H9 (cell line): ENCODE data around the gene STT3B. TPM values are rescaled to one million over a fixed set of nuclear protein-coding genes. Genes with fewer than 3 reads are reported as not detected.

Experiments used
- DNase-seq: peaks from one replicate; pipeline ENCODE4 v3.0.0-alpha.2; 2017
- H2AFZ ChIP-seq: one replicate; pipeline ENCODE4 v1.6.1; 2013; ENCODE audit warnings: mild to moderate bottlenecking, low read length, control low read depth, moderate library complexity
- H2AK5ac ChIP-seq: 2 replicates; pipeline ENCODE4 v1.6.1; 2013; ENCODE audit warnings: low read length, control low read depth, mixed read lengths; ENCODE audit not compliant: insufficient read length
- H2BK120ac ChIP-seq: one replicate; pipeline ENCODE4 v1.6.1; 2013; ENCODE audit warnings: low read depth, mild to moderate bottlenecking, low read length, control low read depth, inconsistent platforms; ENCODE audit not compliant: poor library complexity, severe bottlenecking
- H2BK12ac ChIP-seq: 2 replicates; pipeline ENCODE4 v1.6.1; 2013; ENCODE audit warnings: low read length, control low read depth, mixed read lengths, low read depth; ENCODE audit not compliant: insufficient read length
- H2BK15ac ChIP-seq: 2 replicates; pipeline ENCODE4 v1.6.1; 2013; ENCODE audit warnings: low read depth, low read length, control low read depth
- H2BK20ac ChIP-seq: one replicate; pipeline ENCODE4 v1.6.1; 2013; ENCODE audit warnings: low read depth, mild to moderate bottlenecking, low read length, control low read depth, inconsistent platforms; ENCODE audit not compliant: poor library complexity, severe bottlenecking
- H2BK5ac ChIP-seq: 2 replicates; pipeline ENCODE4 v1.6.1; 2013; ENCODE audit warnings: low read length, control low read depth, mixed read lengths; ENCODE audit not compliant: insufficient read length
- H3K14ac ChIP-seq: 2 replicates; pipeline ENCODE4 v1.6.1; 2013; ENCODE audit warnings: low read length, control low read depth; ENCODE audit not compliant: insufficient read depth
- H3K18ac ChIP-seq: 2 replicates; pipeline ENCODE4 v1.6.1; 2013; ENCODE audit warnings: low read depth, mild to moderate bottlenecking, mixed read lengths, low read length, control low read depth; ENCODE audit not compliant: insufficient read length
- H3K23ac ChIP-seq: 2 replicates; pipeline ENCODE4 v1.6.1; 2013; ENCODE audit warnings: low read length, control low read depth, mixed read lengths, low read depth; ENCODE audit not compliant: insufficient read length
- H3K23me2 ChIP-seq: 2 replicates; pipeline ENCODE4 v1.6.1; 2013; ENCODE audit warnings: low read depth, mild to moderate bottlenecking, mixed read lengths, low read length, control low read depth; ENCODE audit not compliant: insufficient read length, poor library complexity, severe bottlenecking
- H3K27ac ChIP-seq: 2 replicates; pipeline ENCODE4 v1.5.1; 2013; ENCODE audit warnings: low read length, control low read depth, mixed read lengths, low read depth; ENCODE audit not compliant: insufficient read length
- H3K27me3 ChIP-seq: 2 replicates; pipeline ENCODE4 v1.6.1; 2013; ENCODE audit warnings: low read length, control low read depth, inconsistent platforms; ENCODE audit not compliant: insufficient read depth
- H3K4ac ChIP-seq: 2 replicates; pipeline ENCODE4 v1.6.1; 2013; ENCODE audit warnings: low read depth, mild to moderate bottlenecking, control low read depth, inconsistent platforms, low read length, moderate library complexity
- H3K4me1 ChIP-seq: 2 replicates; pipeline ENCODE4 v1.6.1; 2013; ENCODE audit warnings: low read length, control low read depth, inconsistent platforms; ENCODE audit not compliant: insufficient read depth
- H3K4me2 ChIP-seq: 2 replicates; pipeline ENCODE4 v1.6.1; 2013; ENCODE audit warnings: low read length, control low read depth, mixed read lengths; ENCODE audit not compliant: insufficient read length, insufficient read depth
- H3K56ac ChIP-seq: 2 replicates; pipeline ENCODE4 v1.6.1; 2013; ENCODE audit warnings: low read depth, mild to moderate bottlenecking, mixed read lengths, low read length, control low read depth; ENCODE audit not compliant: insufficient read length
- H3K79me1 ChIP-seq: 2 replicates; pipeline ENCODE4 v1.6.1; 2013; ENCODE audit warnings: low read depth, mild to moderate bottlenecking, moderate library complexity, low read length, control low read depth, inconsistent platforms; ENCODE audit not compliant: insufficient read depth, poor library complexity, severe bottlenecking
- H3K79me2 ChIP-seq: 2 replicates; pipeline ENCODE4 v1.6.1; 2013; ENCODE audit warnings: low read length, control low read depth, inconsistent platforms; ENCODE audit not compliant: insufficient read depth
- H3K9ac ChIP-seq: 2 replicates; pipeline ENCODE4 v1.6.1; 2013; ENCODE audit warnings: low read length, control low read depth, mixed read lengths; ENCODE audit not compliant: insufficient read length; ENCODE audit errors: extremely low read depth
- H3K9me3 ChIP-seq: one replicate; pipeline ENCODE4 v1.6.1; 2013; ENCODE audit warnings: low read depth, low read length, inconsistent platforms; ENCODE audit not compliant: control insufficient read depth
- H3T11ph ChIP-seq: one replicate; pipeline ENCODE4 v1.6.1; 2013; ENCODE audit warnings: mild to moderate bottlenecking, low read length, control low read depth, inconsistent platforms
- H4K20me1 ChIP-seq: one replicate; pipeline ENCODE4 v1.6.1; 2013; ENCODE audit not compliant: control insufficient read depth, insufficient read length, insufficient read depth
- H4K5ac ChIP-seq: 2 replicates; pipeline ENCODE4 v1.6.1; 2013; ENCODE audit warnings: low read depth, mild to moderate bottlenecking, mixed read lengths, low read length, control low read depth; ENCODE audit not compliant: insufficient read length
- H4K8ac ChIP-seq: replicated peaks from 2 replicates; pipeline ENCODE4 v1.6.1; 2013; ENCODE audit warnings: low read length, control low read depth, mixed read lengths, low read depth; ENCODE audit not compliant: insufficient read length
- H4K91ac ChIP-seq: 2 replicates; pipeline ENCODE4 v1.6.1; 2013; ENCODE audit warnings: low read depth, mild to moderate bottlenecking, moderate library complexity, mixed read lengths, low read length, control low read depth; ENCODE audit not compliant: insufficient read length
- H3K27ac Mint-ChIP-seq, 3 experiments: 2 replicates in 2 of 3; 3 replicates in 1 of 3; pipeline ENCODE4 v1.8.0; 2020 to 2021; ENCODE audit warnings: mixed read lengths in 3 of 3, mild to moderate bottlenecking in 1 of 3, moderate library complexity in 1 of 3
- H3K27me3 Mint-ChIP-seq: 2 replicates; pipeline ENCODE4 v1.8.0; 2021; ENCODE audit warnings: low read depth, mild to moderate bottlenecking, moderate library complexity, mixed read lengths
- H3K36me3 Mint-ChIP-seq, 3 experiments: 2 replicates in 2 of 3; 3 replicates in 1 of 3; pipeline ENCODE4 v1.8.0; 2020 to 2021; ENCODE audit warnings: low read depth in 3 of 3, mixed read lengths in 3 of 3; ENCODE audit not compliant: insufficient read depth in 1 of 3
- H3K4me1 Mint-ChIP-seq, 2 experiments: 2 replicates each; pipeline ENCODE4 v1.8.0; 2020; ENCODE audit warnings: mixed read lengths in 2 of 2
- H3K4me3 Mint-ChIP-seq, 2 experiments: 2 replicates in 1 of 2; 3 replicates in 1 of 2; pipeline ENCODE4 v1.8.0; 2020 to 2021; ENCODE audit warnings: mild to moderate bottlenecking in 2 of 2, mixed read lengths in 2 of 2, moderate library complexity in 1 of 2
- H3K9me3 Mint-ChIP-seq, 2 experiments: 2 replicates in 1 of 2; 3 replicates in 1 of 2; pipeline ENCODE4 v1.8.0; 2020; ENCODE audit warnings: mild to moderate bottlenecking in 2 of 2, mixed read lengths in 2 of 2, moderate library complexity in 1 of 2
- CTCF ChIP-seq: fragments of 200-600 bp; sonication (generic); conservative IDR thresholded peaks from 3 replicates; pipeline ENCODE4 v1.8.0; 2021; ENCODE audit warnings: antibody characterized with exemption, mild to moderate bottlenecking
- WGBS: extraction: QIAGEN DNeasy Blood & Tissue Kit; methylation state at CpG from one replicate; pipeline ENCODE4 v1.1.7; 2013; ENCODE audit warnings: missing lambda C conversion rate, low lambda C conversion rate, mixed read lengths; ENCODE audit not compliant: insufficient read length; ENCODE audit errors: extremely low coverage; 5-methylcytosine and 5-hydroxymethylcytosine counted together
- total RNA-seq: library from RNA; stranded (reverse); gene quantifications from 2 replicates; pipeline ENCODE4 v1.2.1, GENCODE V29; 2021

The STT3B gene
- total RNA-seq, 1 experiment from 2014 or later: 79.9 TPM

GRCh38 chr3:31514570-31514969 is 18.2 kb upstream of the STT3B start:
- H3K4me3 Mint-ChIP-seq: no peak overlapping the region
- Histone ChIP-seq H3K56ac (no peak overlapping the region), H2BK15ac (no peak overlapping the region), H3K9me3 (no peaks in the 10 kb centered on the region), H3K27ac (no peak overlapping the region), H4K20me1 (no peaks in the 10 kb centered on the region), H2AK5ac (no peak overlapping the region), H3K79me1 (no peaks in the 10 kb centered on the region), H3T11ph (no peak overlapping the region), H3K23me2 (no peaks in the 10 kb centered on the region), H3K4ac (no peak overlapping the region), H3K79me2 (no peaks in the 10 kb centered on the region), H4K5ac (no peak overlapping the region), H3K4me2 (no peak overlapping the region), H2BK5ac (no peak overlapping the region), H2BK20ac (no peak overlapping the region), H4K91ac (no peak overlapping the region), H2BK12ac (no peak overlapping the region), H3K14ac (no peak overlapping the region), H3K27me3 (no peaks in the 10 kb centered on the region), H3K9ac (no peak overlapping the region), H3K4me1 (no peaks in the 10 kb centered on the region), H2BK120ac (no peak overlapping the region), H2AFZ (no peak overlapping the region), H4K8ac (no peak overlapping the region), H3K23ac (no peak overlapping the region), H3K18ac (no peak overlapping the region)
- H3K36me3 Mint-ChIP-seq: no peaks in the 10 kb centered on the region; a peak in 1 of 7 replicates
- DNase-seq: no peak
- H3K27me3 Mint-ChIP-seq: no peaks in the 10 kb centered on the region
- H3K27ac Mint-ChIP-seq: no peak overlapping the region
- no CpG with 5 or more reads among the region's 5 CpGs for WGBS
- TF ChIP-seq CTCF: no peak
- H3K4me1 Mint-ChIP-seq: peaks cover 3% of the 10 kb centered on the region in 2 experiments; a peak in 2 of 4 replicates
- no peaks in the 10 kb centered on the region for H3K9me3 Mint-ChIP-seq
